Measurements from ENCODE around the gene TEX35. TPM values are rescaled to one million over a fixed set of nuclear protein-coding genes. Genes with fewer than 3 reads are reported as not detected.

TEX35 gene
- polyA plus RNA-seq, 1 experiment = not detected

DNA sequence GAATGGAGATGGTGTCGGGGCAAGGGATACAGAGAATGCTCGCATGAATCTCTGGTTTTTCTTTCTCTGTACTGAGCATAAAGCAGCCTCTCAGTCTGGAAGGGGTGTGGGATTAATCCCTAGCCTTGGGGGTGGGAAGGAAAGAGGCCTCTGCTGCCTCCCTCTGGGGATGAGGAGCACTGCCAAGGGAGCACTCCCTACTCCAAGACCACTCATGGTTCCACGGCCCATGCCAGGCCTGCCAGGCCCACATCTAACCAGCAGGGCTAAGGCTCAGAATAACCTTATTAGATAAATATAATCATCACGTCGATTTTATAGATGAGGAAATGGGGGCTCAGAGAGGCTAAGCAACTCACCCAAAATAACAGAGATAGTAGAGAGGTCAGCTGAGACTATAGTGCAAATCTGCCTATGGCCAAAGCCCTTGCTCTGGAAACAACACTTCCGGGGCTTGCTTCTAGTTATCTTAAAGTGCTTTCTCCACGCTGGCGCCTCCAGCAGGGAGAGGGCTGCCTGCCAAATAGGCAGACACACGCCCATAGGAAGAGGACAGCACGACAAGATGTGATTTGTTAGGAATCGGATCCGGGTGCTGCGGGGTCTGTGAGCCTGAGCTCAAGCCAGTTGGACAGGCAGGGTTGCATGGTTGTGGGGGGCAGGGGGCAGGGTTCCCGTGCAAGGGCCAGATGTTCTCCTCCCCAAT lies 522 bp downstream of the TEX35 start:
- POLR2A ChIA-PET = no interaction called here
- TF ChIP-seq, protein P1, sequence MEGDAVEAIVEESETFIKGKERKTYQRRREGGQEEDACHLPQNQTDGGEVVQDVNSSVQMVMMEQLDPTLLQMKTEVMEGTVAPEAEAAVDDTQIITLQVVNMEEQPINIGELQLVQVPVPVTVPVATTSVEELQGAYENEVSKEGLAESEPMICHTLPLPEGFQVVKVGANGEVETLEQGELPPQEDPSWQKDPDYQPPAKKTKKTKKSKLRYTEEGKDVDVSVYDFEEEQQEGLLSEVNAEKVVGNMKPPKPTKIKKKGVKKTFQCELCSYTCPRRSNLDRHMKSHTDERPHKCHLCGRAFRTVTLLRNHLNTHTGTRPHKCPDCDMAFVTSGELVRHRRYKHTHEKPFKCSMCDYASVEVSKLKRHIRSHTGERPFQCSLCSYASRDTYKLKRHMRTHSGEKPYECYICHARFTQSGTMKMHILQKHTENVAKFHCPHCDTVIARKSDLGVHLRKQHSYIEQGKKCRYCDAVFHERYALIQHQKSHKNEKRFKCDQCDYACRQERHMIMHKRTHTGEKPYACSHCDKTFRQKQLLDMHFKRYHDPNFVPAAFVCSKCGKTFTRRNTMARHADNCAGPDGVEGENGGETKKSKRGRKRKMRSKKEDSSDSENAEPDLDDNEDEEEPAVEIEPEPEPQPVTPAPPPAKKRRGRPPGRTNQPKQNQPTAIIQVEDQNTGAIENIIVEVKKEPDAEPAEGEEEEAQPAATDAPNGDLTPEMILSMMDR (IDR thresholded peaks at IDR 0.05; ENCODE audit: insufficient read depth, low read depth, low read length) = peak; percentile 8; the same call in 1 of the 2 replicates
- Histone ChIP-seq H3K27me3 (ENCODE audit: control insufficient read depth, insufficient read depth, low read length) (no peaks in the 10 kb centered on the region; the same call in 1 of the 2 replicates), H3K36me3 (ENCODE audit: control insufficient read depth, insufficient read depth, low read length) (no peaks in the 10 kb centered on the region), H3K4me3 (ENCODE audit: low read depth, low read length) (no peak overlapping the region)
- CTCF ChIA-PET = interaction anchor here (0.5 to 10.4 kb wide), 5 partner anchors 9 to 434 kb away, joined by 3 to 91 read pairs (median 3); no protein-coding TSS in a partner anchor
- DNase-seq (ENCODE audit: low read depth) = no peak

DNA sequence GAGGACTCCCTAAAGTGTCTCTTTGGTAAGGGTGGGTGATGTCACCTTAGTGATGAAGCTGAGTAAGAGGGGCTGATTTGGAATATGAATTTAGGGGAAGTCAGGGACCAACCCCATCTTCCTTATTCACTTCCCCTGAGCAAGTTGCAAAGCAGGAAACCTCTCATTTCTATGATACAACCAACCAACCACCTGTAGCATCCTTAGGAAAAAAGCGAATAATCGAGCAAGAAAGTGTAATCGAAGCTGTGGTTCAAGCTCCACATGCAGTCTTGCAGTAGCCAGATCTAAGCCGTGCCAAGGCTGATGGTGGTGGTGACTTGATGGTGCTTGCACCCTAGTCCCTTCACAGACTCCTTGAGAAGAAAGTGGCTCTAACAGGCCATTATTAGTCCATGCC lies 3.2 kb downstream of the TEX35 start:
- peaks cover 2% of the 10 kb centered on the region for H3K27me3 ChIP-seq (ENCODE audit: control insufficient read depth, insufficient read depth, low read length)
- CTCF ChIA-PET = interaction anchor here (0.9 to 10.4 kb wide), 4 partner anchors 15 to 605 kb away, joined by 3 to 91 read pairs (median 4); no protein-coding TSS in a partner anchor
- POLR2A ChIA-PET = no interaction called here
- H3K4me3 ChIP-seq (ENCODE audit: low read depth, low read length) = no peak overlapping the region
- H3K36me3 ChIP-seq (ENCODE audit: control insufficient read depth, insufficient read depth, low read length) = no peaks in the 10 kb centered on the region
- TF ChIP-seq, protein P1 (IDR thresholded peaks at IDR 0.05; ENCODE audit: insufficient read depth, low read depth, low read length) = no peak
- DNase-seq (ENCODE audit: low read depth) = no peak

DNA sequence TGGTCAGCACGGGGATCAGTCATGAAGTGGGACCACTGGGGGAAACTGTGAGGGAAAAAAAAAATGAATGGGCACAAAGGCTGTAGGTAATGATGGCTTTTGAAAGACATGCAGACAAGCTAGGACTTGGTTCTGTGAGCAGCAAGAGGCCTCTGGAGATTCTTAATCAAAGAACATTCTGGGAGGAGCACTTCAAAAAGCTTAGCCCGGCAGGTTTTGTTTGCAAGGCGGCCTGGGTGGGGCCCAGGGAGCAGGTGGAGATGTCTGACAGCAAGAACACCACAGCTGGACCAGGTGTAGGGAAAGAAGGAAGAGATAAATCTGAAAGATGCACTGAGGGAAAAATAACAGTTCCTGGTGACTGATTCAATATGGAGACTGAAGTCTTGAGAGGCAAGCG lies 6.0 kb downstream of the TEX35 start:
- Histone ChIP-seq H3K4me3 (ENCODE audit: low read depth, low read length) (no peak overlapping the region), H3K36me3 (ENCODE audit: control insufficient read depth, insufficient read depth, low read length) (no peaks in the 10 kb centered on the region), H3K27me3 (ENCODE audit: control insufficient read depth, insufficient read depth, low read length) (peaks cover 2% of the 10 kb centered on the region)
- POLR2A ChIA-PET = no interaction called here
- DNase-seq (ENCODE audit: low read depth) = no peak
- TF ChIP-seq, protein P1 (IDR thresholded peaks at IDR 0.05; ENCODE audit: insufficient read depth, low read depth, low read length) = no peak
- CTCF ChIA-PET = interaction anchor here (0.6 to 10.4 kb wide), 4 partner anchors 10 to 428 kb away, joined by 3 to 91 read pairs (median 4); no protein-coding TSS in a partner anchor

DNA sequence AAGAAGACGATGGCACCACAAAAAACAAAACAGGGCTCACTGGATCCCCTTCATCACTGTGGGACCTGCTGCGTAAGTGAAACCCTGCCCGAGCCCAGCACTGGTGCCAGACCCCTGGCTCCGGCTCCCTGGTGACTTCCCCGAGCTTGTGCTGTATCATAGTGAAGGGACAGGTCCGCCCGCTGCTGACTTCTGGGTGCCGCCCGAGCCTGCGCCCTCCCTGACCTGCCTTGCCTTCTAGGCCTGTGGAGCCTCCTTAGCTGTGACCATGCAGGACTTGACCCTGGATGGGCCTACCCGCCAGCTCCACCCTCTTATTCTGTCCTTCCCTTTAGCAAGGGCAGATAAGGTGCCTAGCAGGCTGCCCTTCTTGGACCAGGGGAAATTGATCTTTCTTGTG lies 7.9 kb downstream of the TEX35 start:
- ChIA-PET CTCF (interaction anchor here (1.5 to 10.4 kb wide), 3 partner anchors 8 to 20 kb away, joined by 3 to 91 read pairs (median 3); no protein-coding TSS in a partner anchor), POLR2A (no interaction called here)
- H3K36me3 ChIP-seq (ENCODE audit: control insufficient read depth, insufficient read depth, low read length) = no peaks in the 10 kb centered on the region
- H3K4me3 ChIP-seq (ENCODE audit: low read depth, low read length) = no peak overlapping the region
- DNase-seq (ENCODE audit: low read depth) = no peak
- peaks cover 2% of the 10 kb centered on the region for H3K27me3 ChIP-seq (ENCODE audit: control insufficient read depth, insufficient read depth, low read length)
- TF ChIP-seq, protein P1 (IDR thresholded peaks at IDR 0.05; ENCODE audit: insufficient read depth, low read depth, low read length) = no peak

DNA sequence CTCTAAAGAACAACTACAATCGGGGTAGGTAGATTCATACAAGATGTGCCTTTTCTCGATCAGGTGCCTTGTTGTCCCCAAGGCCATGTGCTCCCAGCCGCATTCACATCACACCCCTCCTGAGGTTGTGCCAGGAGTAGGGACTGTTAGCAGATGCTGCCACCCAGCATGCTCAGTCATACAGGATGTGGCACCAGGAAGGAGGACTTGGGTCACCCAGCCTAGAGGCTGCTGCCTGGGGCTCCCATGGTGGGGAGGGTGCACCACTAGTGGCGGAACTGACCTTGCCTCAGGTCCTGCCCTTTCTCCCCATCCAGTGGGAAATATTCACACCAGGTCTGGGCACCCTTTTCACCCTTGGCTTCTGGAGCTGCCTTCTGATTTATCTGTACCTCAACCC lies 8.3 kb downstream of the TEX35 start:
- TF ChIP-seq, protein P1 (IDR thresholded peaks at IDR 0.05; ENCODE audit: insufficient read depth, low read depth, low read length) = no peak
- Histone ChIP-seq H3K4me3 (ENCODE audit: low read depth, low read length) (no peak overlapping the region), H3K27me3 (ENCODE audit: control insufficient read depth, insufficient read depth, low read length) (peaks cover 2% of the 10 kb centered on the region), H3K36me3 (ENCODE audit: control insufficient read depth, insufficient read depth, low read length) (no peaks in the 10 kb centered on the region)
- ChIA-PET POLR2A (no interaction called here), CTCF (interaction anchor here (1.1 to 1.5 kb wide), 3 partner anchors 8 to 11 kb away, joined by 3 to 4 read pairs (median 3); partner anchors contain the start of gene TEX35)
- DNase-seq (ENCODE audit: low read depth) = no peak

All from BJ (cell line).